A549 treated with ZK216348 at 1 μM for 4 hours (cell line): ENCODE data around the gene ZMAT2. TPM values are rescaled to one million over a fixed set of nuclear protein-coding genes. Genes with fewer than 3 reads are reported as not detected.

Experiments
- total RNA-seq: library from RNA; stranded (reverse); fragments of 200-300 nt; extraction: Qiagen RNA extraction; gene quantifications from 5 replicates; pipeline ENCODE4 v1.2.3, GENCODE V29; 2022; ENCODE audit warnings: low read depth

Gene ZMAT2
- 85.3 to 156 TPM (median 99.6 TPM) in 5 replicates for total RNA-seq

GRCh38 chr5:140700177-140701144, at the start of gene ZMAT2:
Gene ZMAT2, plus strand, starts transcription at chr5:140700447. Its CDS starts 14 bp downstream, at chr5:140700461.

DNA sequence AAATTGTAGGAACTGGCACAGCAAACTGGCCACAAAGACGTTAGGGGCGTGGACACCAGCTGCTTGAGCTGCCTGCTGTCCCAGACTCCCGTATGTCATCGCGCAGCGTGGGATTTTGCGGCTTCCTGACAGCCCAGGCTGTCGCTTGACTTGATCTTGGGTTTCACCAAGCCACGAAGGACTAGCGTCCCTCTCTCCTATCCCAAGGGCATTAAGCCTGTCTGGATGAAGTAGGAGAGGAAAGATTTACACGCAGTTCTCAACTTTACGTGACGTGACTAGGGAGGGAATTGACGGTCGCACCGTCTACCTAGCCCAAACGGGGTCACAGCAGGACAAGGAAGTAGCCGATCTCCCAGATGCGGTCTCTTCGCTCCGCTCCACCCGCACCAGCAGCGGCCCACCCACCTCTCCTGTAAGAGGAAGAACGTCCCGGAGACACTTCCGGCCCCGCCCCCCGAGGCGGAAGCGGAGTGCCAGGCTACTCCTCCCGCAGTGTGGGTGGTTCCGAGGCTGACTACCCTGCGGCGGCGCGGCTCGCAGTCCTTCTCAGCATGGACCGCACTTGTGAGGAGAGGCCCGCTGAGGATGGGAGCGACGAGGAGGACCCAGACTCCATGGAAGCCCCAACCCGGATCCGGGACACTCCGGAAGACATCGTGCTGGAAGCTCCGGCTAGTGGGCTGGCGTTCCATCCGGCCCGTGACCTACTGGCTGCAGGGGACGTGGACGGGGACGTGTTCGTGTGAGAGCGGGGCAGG, 35.7 kb upstream of the ZMAT2 start, which contains the start of gene WDR55:
WDR55 (plus strand) TSS at position 546 of the 761 bp plus-strand sequence; CDS start at position 555, 9 bp downstream.

DNA sequence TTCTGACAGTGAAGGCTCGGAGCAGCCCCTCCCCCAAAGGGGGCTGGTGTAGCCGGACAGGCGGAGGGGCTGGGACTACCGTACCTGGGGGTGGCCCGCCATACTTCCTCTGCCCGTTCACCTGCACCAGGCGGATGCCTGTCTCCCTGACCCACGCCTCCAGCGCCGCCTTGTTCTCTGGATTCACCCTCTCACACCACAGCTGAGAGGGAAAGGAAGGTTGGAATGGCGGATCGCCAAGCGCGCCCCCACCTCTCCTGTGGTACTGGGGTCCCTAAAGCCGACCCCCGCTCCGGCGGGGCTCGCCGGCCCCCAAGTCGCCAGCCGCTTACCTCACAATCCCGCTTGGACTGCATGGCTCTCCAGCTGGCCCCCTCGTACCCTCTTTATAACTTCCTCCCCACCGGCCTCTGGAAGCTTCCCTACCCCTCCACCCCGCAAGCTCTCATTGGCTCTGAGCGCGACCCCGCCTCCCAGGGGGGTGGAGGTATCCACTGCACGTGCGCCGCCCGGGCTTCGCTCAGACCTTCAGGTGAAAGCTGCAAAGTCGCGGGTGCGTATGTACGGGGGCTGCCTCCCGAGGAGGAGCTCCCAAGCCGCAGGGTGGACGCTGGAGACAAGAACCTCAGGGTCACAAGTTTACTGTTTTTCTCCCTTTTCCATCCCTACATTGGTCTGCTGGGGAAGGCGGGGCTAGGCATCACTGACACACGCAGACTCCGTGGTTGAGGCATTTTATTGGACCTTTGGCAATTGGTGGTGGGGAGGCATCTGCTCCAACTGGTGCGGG, 26.9 kb upstream of the ZMAT2 start, which contains the start of gene DND1:
DND1 (minus strand) TSS at position 390 of the 790 bp plus-strand sequence; CDS start at position 356, 34 bp downstream.

GRCh38 chr5:140690941-140691924, 9.0 kb upstream of the ZMAT2 start, which contains the start of the genes HARS1 and HARS2:
Gene HARS1, minus strand, starts transcription at chr5:140691370. Its CDS starts 66 bp downstream, at chr5:140691304.
Gene HARS2, plus strand, starts transcription at chr5:140691455. Its CDS starts 194 bp downstream, at chr5:140691649.

Other genes with a start within 250 kb of the ZMAT2 start
- 1.8 to 3.2 TPM (median 2.2 TPM) in 5 replicates for gene EIF4EBP3, start 152.8 kb upstream of the ZMAT2 start, total RNA-seq
- 41.1 to 48.2 TPM (median 44.5 TPM) in 5 replicates for gene SRA1, start 143.0 kb upstream of the ZMAT2 start, total RNA-seq
- gene APBB3, start 135.8 kb upstream of the ZMAT2 start, total RNA-seq, result 5.6 to 8.6 TPM (median 8.0 TPM) in 5 replicates
- gene SLC35A4, start 135.6 kb upstream of the ZMAT2 start, total RNA-seq, result 58.2 to 89.0 TPM (median 76.8 TPM) in 5 replicates
- gene CD14, start 67.3 kb upstream of the ZMAT2 start, total RNA-seq, result 3.0 to 5.1 TPM (median 4.5 TPM) in 5 replicates
- gene TMCO6, start 61.0 kb upstream of the ZMAT2 start, total RNA-seq, result 8.7 to 15.2 TPM (median 13.7 TPM) in 5 replicates
- gene NDUFA2, start 52.8 kb upstream of the ZMAT2 start, total RNA-seq, result 104 to 122 TPM (median 115 TPM) in 5 replicates
- 90.7 to 127 TPM (median 98.8 TPM) in 5 replicates for gene IK, start 52.6 kb upstream of the ZMAT2 start, total RNA-seq
- 24.2 to 33.0 TPM (median 30.9 TPM) in 5 replicates for gene WDR55, start 35.5 kb upstream of the ZMAT2 start, total RNA-seq
- gene DND1, start 26.9 kb upstream of the ZMAT2 start, total RNA-seq, result 0.33 to 1.1 TPM (median 0.86 TPM) in 5 replicates
- 76.7 to 87.7 TPM (median 80.0 TPM) in 5 replicates for gene HARS1, start 9.1 kb upstream of the ZMAT2 start, total RNA-seq
- 37.0 to 41.3 TPM (median 39.9 TPM) in 5 replicates for gene HARS2, start 9.0 kb upstream of the ZMAT2 start, total RNA-seq
- gene PCDHA1, start 85.7 kb downstream of the ZMAT2 start, total RNA-seq, result 0.14 to 0.48 TPM (median 0.19 TPM) in 5 replicates
- 0.14 TPM in 1 of 5 replicates, not detected in the others for gene PCDHA2, start 94.4 kb downstream of the ZMAT2 start, total RNA-seq
- 0.68 to 1.2 TPM (median 1.0 TPM) in 5 replicates for gene PCDHA3, start 100.6 kb downstream of the ZMAT2 start, total RNA-seq
- gene PCDHA4, start 106.6 kb downstream of the ZMAT2 start, total RNA-seq, result 0.95 to 2.0 TPM (median 1.8 TPM) in 5 replicates
- gene PCDHA5, start 121.2 kb downstream of the ZMAT2 start, total RNA-seq, result 0.59 to 0.91 TPM (median 0.69 TPM) in 5 replicates
- gene PCDHA6, start 127.5 kb downstream of the ZMAT2 start, total RNA-seq, result 0.04 to 0.12 TPM (median 0.12 TPM) in 3 of 5 replicates, not detected in the others
- gene PCDHA7, start 133.8 kb downstream of the ZMAT2 start, total RNA-seq, result 0.06 to 0.21 TPM (median 0.13 TPM) in 5 replicates
- gene PCDHA8, start 140.7 kb downstream of the ZMAT2 start, total RNA-seq, result 0.05 TPM in 1 of 5 replicates, not detected in the others
- 0.04 TPM in 1 of 5 replicates, not detected in the others for gene PCDHA9, start 147.9 kb downstream of the ZMAT2 start, total RNA-seq
- 0.02 to 0.11 TPM in 2 of 5 replicates, not detected in the others for gene PCDHA10, start 155.4 kb downstream of the ZMAT2 start, total RNA-seq
- gene PCDHA11, start 168.5 kb downstream of the ZMAT2 start, total RNA-seq, result 0.04 to 0.20 TPM (median 0.08 TPM) in 5 replicates
- 2.1 to 3.6 TPM (median 2.7 TPM) in 5 replicates for gene PCDHA12, start 174.9 kb downstream of the ZMAT2 start, total RNA-seq
- 0.06 to 0.11 TPM (median 0.08 TPM) in 3 of 5 replicates, not detected in the others for gene PCDHA13, start 181.7 kb downstream of the ZMAT2 start, total RNA-seq
- gene PCDHAC1, start 225.9 kb downstream of the ZMAT2 start, total RNA-seq, result 1.8 to 2.7 TPM (median 2.0 TPM) in 5 replicates